Measurements from ENCODE around the gene PPIF. TPM values are rescaled to one million over a fixed set of nuclear protein-coding genes. Genes with fewer than 3 reads are reported as not detected.

Gene PPIF
- total RNA-seq, 1 experiment from 2014 or later: 59.0 TPM

DNA sequence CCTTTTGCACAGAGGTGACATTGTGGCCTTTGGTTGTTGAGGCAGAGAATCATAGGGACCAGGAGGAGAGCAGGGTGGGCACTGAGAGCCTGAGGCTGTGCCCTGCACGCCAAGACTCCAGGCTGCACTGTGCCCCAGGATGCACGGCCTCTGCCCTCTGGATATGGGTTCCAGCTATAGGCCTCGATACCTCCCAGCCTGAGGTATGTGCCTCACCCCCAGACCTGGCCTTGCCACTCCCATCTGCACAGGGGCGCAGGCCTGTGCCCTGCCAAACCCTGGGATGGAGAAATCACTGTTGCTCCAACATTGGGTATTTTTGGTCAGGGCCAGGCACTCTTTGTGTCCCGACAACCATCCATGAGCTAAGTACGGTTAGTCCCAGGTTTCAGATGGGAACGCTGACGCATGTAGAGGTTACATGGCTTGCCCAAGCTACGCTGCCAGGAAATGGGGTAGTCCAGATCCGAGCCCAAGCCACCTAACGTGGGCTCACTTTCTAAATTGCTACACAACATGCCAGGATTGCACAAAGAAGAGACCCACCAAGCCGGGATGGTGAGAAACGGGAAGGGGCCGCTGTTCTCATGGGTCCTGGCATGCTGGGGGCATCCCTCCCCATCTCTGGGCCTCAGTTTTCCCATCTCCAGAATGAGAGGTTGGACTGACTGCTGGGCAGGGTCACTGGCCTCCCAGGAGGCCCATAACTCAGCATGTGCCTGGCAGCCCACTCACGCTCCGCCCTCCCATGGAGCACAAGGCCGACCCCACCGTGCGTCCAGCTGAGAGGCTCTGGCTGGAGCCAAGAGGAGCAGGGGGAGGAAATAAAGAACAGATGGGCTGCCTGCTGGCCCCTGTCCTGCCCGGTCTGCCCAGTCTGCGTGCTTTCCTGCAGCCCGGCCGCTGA, 54.0 kb downstream of the PPIF start:
- no peak overlapping the region for H3K4me3 ChIP-seq (ENCODE audit: low read depth in 2 of 2, low read length in 2 of 2)
- CTCF ChIA-PET: interaction anchor here (0.6 kb wide), 2 partner anchors 50 to 1120 kb away, joined by 4 to 8 read pairs; no protein-coding TSS in a partner anchor
- BruUV-seq (replicated peaks): no TSS peak
- no peak overlapping the region for H3K27ac ChIP-seq (ENCODE audit: low read length)
- H3K4me1 ChIP-seq (ENCODE audit: control insufficient read depth, insufficient read depth, low read length): peaks cover 10% of the 10 kb centered on the region
- ATAC-seq (no peak), DNase-seq (ENCODE audit: low read depth, low spot score) (no peak)
- H3K9me3 ChIP-seq (ENCODE audit: control insufficient read depth, insufficient read depth, low read depth, low read length): no peaks in the 10 kb centered on the region
- in situ Hi-C loops (cut with HindIII; ENCODE audit: low pct_unique_long_range_greater_than_20kb, low sequenced_read_pairs): no loop called here
- TF ChIP-seq, protein P1, sequence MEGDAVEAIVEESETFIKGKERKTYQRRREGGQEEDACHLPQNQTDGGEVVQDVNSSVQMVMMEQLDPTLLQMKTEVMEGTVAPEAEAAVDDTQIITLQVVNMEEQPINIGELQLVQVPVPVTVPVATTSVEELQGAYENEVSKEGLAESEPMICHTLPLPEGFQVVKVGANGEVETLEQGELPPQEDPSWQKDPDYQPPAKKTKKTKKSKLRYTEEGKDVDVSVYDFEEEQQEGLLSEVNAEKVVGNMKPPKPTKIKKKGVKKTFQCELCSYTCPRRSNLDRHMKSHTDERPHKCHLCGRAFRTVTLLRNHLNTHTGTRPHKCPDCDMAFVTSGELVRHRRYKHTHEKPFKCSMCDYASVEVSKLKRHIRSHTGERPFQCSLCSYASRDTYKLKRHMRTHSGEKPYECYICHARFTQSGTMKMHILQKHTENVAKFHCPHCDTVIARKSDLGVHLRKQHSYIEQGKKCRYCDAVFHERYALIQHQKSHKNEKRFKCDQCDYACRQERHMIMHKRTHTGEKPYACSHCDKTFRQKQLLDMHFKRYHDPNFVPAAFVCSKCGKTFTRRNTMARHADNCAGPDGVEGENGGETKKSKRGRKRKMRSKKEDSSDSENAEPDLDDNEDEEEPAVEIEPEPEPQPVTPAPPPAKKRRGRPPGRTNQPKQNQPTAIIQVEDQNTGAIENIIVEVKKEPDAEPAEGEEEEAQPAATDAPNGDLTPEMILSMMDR (IDR thresholded peaks at IDR 0.05): no peak
- TF ChIP-seq, protein P2, sequence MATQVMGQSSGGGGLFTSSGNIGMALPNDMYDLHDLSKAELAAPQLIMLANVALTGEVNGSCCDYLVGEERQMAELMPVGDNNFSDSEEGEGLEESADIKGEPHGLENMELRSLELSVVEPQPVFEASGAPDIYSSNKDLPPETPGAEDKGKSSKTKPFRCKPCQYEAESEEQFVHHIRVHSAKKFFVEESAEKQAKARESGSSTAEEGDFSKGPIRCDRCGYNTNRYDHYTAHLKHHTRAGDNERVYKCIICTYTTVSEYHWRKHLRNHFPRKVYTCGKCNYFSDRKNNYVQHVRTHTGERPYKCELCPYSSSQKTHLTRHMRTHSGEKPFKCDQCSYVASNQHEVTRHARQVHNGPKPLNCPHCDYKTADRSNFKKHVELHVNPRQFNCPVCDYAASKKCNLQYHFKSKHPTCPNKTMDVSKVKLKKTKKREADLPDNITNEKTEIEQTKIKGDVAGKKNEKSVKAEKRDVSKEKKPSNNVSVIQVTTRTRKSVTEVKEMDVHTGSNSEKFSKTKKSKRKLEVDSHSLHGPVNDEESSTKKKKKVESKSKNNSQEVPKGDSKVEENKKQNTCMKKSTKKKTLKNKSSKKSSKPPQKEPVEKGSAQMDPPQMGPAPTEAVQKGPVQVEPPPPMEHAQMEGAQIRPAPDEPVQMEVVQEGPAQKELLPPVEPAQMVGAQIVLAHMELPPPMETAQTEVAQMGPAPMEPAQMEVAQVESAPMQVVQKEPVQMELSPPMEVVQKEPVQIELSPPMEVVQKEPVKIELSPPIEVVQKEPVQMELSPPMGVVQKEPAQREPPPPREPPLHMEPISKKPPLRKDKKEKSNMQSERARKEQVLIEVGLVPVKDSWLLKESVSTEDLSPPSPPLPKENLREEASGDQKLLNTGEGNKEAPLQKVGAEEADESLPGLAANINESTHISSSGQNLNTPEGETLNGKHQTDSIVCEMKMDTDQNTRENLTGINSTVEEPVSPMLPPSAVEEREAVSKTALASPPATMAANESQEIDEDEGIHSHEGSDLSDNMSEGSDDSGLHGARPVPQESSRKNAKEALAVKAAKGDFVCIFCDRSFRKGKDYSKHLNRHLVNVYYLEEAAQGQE (IDR thresholded peaks at IDR 0.05; ENCODE audit: insufficient read depth in 1 of 2, low read depth in 2 of 2, low read length in 1 of 2): no peak
- TF ChIP-seq POLR2AphosphoS5 (IDR thresholded peaks at IDR 0.05; ENCODE audit: low read depth, low read length) (no peak), TCF7L2 (IDR thresholded peaks at IDR 0.05; ENCODE audit: low read depth, low read length) (no peak), SIN3A (IDR thresholded peaks at IDR 0.05; ENCODE audit: borderline replicate concordance, insufficient read depth, low read depth, low read length) (no peak)
- POLR2A ChIA-PET: no interaction called here
- H3K27me3 ChIP-seq (ENCODE audit: control insufficient read depth, insufficient read depth, low read length): no peaks in the 10 kb centered on the region
- H3K36me3 ChIP-seq (ENCODE audit: control insufficient read depth, insufficient read depth, low read length): no peaks in the 10 kb centered on the region
- intact Hi-C loops (cut with micrococcal nuclease; ENCODE audit: unreplicated experiment): no loop called here

DNA sequence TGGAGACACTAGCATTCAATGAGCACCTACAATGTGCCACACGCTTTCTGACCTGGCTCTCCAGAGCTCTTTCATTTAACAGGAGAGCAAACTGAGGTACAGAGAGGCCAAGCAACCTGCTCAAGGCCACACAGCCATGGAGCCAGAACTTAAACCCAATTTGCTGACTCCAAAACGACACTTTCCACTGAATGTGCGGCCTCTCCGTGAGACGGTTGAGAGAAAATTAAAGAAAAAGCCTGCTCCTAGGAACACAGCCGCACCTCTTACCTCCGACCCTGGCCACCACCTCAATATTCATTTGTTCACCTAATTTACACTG, 55.3 kb downstream of the PPIF start:
- Histone ChIP-seq H3K9me3 (ENCODE audit: control insufficient read depth, insufficient read depth, low read depth, low read length) (no peaks in the 10 kb centered on the region), H3K27me3 (ENCODE audit: control insufficient read depth, insufficient read depth, low read length) (no peaks in the 10 kb centered on the region), H3K36me3 (ENCODE audit: control insufficient read depth, insufficient read depth, low read length) (no peaks in the 10 kb centered on the region), H3K4me1 (ENCODE audit: control insufficient read depth, insufficient read depth, low read length) (peaks cover 10% of the 10 kb centered on the region), H3K4me3 (ENCODE audit: low read depth in 2 of 2, low read length in 2 of 2) (no peak overlapping the region), H3K27ac (ENCODE audit: low read length) (no peak overlapping the region)
- ChIA-PET CTCF (no interaction called here), POLR2A (no interaction called here)
- intact Hi-C loops (cut with micrococcal nuclease; ENCODE audit: unreplicated experiment): no loop called here
- TF ChIP-seq SIN3A (IDR thresholded peaks at IDR 0.05; ENCODE audit: borderline replicate concordance, insufficient read depth, low read depth, low read length) (no peak), POLR2AphosphoS5 (IDR thresholded peaks at IDR 0.05; ENCODE audit: low read depth, low read length) (no peak), TCF7L2 (IDR thresholded peaks at IDR 0.05; ENCODE audit: low read depth, low read length) (no peak)
- TF ChIP-seq, protein P2 (IDR thresholded peaks at IDR 0.05; ENCODE audit: insufficient read depth in 1 of 2, low read depth in 2 of 2, low read length in 1 of 2): no peak
- TF ChIP-seq, protein P1 (IDR thresholded peaks at IDR 0.05): no peak
- no TSS peak for BruUV-seq (replicated peaks)
- no peak for ATAC-seq
- DNase-seq (ENCODE audit: low read depth, low spot score): no peak
- in situ Hi-C loops (cut with HindIII; ENCODE audit: low pct_unique_long_range_greater_than_20kb, low sequenced_read_pairs): no loop called here

All from Panc1 (cell line).